D721Med (cell line): ENCODE results near the gene CCNB1IP1.
"Not testable (repeated sequence)": the region's sequence is repeated elsewhere in the genome, so short reads cannot be mapped to it uniquely, and the experiment has no call there.

Experiments used
- DNase-seq: peaks from one replicate; pipeline ENCODE4 v3.0.0; 2011; ENCODE audit warnings: low spot score; ENCODE audit not compliant: insufficient read length
- FAIRE-seq: peaks from 2 replicates; lab custom pipeline; 2011; peaks lifted over from hg19 to GRCh38; lab: Jason Lieb, UNC
- TF ChIP-seq, protein P1 (sequence below): IDR thresholded peaks from 2 replicates; pipeline ENCODE4 v1.5.1; 2012; ENCODE audit warnings: mild to moderate bottlenecking, control low read depth; ENCODE audit not compliant: insufficient read depth; ENCODE audit errors: missing control alignments

Gene CCNB1IP1

DNA sequence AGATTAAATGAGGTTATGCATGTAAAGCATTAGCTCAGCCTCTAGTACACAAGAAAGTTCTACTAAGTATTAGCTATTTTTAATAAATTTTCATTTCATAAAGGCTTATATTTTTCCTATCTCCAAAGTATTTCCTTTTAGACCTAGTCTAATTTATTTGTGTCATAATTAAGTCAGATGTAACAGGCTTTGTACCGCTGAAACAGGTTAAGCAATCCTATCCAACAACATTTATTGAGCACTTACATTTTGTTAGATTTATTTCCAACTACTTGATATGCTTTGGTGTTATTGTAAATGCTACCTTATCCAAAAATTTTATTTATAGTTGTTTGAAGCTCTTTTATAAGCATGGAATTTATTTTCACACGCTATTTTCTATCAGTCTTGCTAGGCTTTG lies 8.6 kb upstream of the CCNB1IP1 start:
- TF ChIP-seq, protein P1, sequence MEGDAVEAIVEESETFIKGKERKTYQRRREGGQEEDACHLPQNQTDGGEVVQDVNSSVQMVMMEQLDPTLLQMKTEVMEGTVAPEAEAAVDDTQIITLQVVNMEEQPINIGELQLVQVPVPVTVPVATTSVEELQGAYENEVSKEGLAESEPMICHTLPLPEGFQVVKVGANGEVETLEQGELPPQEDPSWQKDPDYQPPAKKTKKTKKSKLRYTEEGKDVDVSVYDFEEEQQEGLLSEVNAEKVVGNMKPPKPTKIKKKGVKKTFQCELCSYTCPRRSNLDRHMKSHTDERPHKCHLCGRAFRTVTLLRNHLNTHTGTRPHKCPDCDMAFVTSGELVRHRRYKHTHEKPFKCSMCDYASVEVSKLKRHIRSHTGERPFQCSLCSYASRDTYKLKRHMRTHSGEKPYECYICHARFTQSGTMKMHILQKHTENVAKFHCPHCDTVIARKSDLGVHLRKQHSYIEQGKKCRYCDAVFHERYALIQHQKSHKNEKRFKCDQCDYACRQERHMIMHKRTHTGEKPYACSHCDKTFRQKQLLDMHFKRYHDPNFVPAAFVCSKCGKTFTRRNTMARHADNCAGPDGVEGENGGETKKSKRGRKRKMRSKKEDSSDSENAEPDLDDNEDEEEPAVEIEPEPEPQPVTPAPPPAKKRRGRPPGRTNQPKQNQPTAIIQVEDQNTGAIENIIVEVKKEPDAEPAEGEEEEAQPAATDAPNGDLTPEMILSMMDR, result no peak
- FAIRE-seq (no peak), DNase-seq (no peak)

DNA sequence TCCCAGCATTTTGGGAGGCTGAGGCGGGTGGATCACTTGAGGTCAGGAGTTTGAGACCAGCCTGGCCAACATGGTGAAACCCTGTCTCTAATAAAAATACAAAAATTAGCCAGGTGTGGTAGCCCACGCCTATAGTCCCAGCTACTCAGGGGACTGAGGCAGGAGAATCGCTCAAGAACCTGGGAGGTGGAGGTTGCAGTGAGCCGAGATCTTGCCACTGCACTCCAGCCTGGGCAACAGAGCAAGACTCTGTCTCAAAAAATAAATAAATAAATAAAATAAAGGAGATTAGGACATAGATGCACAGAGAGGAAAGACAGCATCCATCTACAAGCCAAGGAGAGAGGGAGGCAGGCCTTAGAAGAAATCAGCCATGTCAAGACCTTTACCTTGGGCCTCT lies 8.0 kb upstream of the CCNB1IP1 start:
- FAIRE-seq, DNase-seq: not testable (repeated sequence)

DNA sequence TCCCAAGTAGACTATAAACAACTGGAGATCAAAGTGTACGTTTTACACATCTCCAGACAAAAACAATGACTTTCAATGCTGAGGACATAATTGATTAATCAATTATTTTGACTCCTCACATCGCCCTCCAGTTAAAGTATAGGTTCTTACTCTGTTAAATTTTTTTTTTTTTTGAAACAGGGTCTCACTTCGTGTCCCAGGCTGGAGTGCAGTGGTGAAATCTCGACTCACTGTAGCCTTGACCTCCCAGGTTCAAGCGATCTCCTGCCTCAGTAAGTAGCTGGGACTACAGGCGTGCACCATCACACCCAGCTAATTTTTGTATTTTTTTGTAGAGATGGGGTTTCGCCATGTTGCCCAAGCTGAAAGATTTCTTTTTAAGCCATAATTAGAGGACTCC lies 938 bp upstream of the CCNB1IP1 start:
- FAIRE-seq, result no peak

GRCh38 chr14:20333494-20333841 lies 389 bp upstream of the CCNB1IP1 start:
- DNase-seq, result no peak
- TF ChIP-seq, protein P1, result no peak
- no peak for FAIRE-seq

More for the DNA sequence above, 938 bp upstream of the CCNB1IP1 start:
- DNase-seq, result no peak
- TF ChIP-seq, protein P1, result no peak

DNA sequence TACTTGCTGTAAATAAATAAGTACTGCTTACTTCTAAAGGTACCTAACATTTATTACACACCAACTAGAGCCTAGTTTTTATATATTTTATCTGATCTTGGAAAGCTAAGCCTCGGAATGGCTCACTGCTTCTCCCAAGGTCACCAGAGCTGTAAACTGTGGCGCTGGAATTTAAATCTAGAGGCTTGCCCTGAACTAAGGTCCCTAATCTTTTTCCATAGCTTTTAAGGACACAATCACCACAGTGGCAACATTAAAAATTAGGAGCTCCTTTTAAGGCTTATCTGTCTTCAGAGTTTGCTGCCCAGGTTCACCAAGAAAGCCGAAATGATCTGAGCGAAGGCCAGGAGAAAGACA lies 670 bp downstream of the CCNB1IP1 start:
- FAIRE-seq (no peak), DNase-seq (no peak)
- TF ChIP-seq, protein P1, result no peak

- DNase-seq (no peak), FAIRE-seq (no peak)
- TF ChIP-seq, protein P1, result no peak
Observed at GRCh38 chr14:20331053-20331613, 1.9 kb downstream of the CCNB1IP1 start.

GRCh38 chr14:20329355-20329754 lies 3.7 kb downstream of the CCNB1IP1 start:
- DNase-seq (no peak), FAIRE-seq (no peak)
- TF ChIP-seq, protein P1, result no peak

GRCh38 chr14:20328705-20329104 lies 4.4 kb downstream of the CCNB1IP1 start:
- FAIRE-seq (no peak), DNase-seq (no peak)
- TF ChIP-seq, protein P1, result no peak
